Osteoblast (primary cell): ENCODE measurements around the gene SBF1. TPM values are rescaled to one million over a fixed set of nuclear protein-coding genes. Genes with fewer than 3 reads are reported as not detected.
"Not testable (repeated sequence)": the region's sequence is repeated elsewhere in the genome, so short reads cannot be mapped to it uniquely, and the experiment has no call there.

Experiments
- DNase-seq: peaks from one replicate; pipeline ENCODE4 v3.0.0; 2011; ENCODE audit warnings: low spot score, mixed read lengths; ENCODE audit not compliant: insufficient read length; ENCODE audit errors: missing footprints
- H2AFZ ChIP-seq: 2 replicates; pipeline ENCODE4 v1.6.0; 2011; ENCODE audit warnings: mild to moderate bottlenecking, low read length
- H3K27ac ChIP-seq: 2 replicates; pipeline ENCODE4 v1.5.1; 2011; ENCODE audit warnings: mild to moderate bottlenecking, low read depth, low read length, moderate library complexity
- H3K27me3 ChIP-seq: 2 replicates; pipeline ENCODE4 v1.6.0; 2012; ENCODE audit warnings: mild to moderate bottlenecking, control low read depth, inconsistent platforms, low read length, moderate library complexity; ENCODE audit not compliant: insufficient read depth
- H3K36me3 ChIP-seq: 2 replicates; pipeline ENCODE4 v1.5.1; 2011; ENCODE audit warnings: mild to moderate bottlenecking, low read length, control low read depth, moderate library complexity; ENCODE audit not compliant: insufficient read depth
- H3K4me1 ChIP-seq: 2 replicates; pipeline ENCODE4 v1.5.1; 2011; ENCODE audit warnings: mild to moderate bottlenecking, low read length, control low read depth, moderate library complexity; ENCODE audit not compliant: insufficient read depth
- H3K4me2 ChIP-seq: 2 replicates; pipeline ENCODE4 v1.6.0; 2011; ENCODE audit warnings: mild to moderate bottlenecking, low read length; ENCODE audit not compliant: insufficient read depth
- H3K4me3 ChIP-seq: fragments of 200-600 bp; sonication (generic); 3 replicates; pipeline ENCODE4 v1.5.1; 2012; ENCODE audit warnings: mild to moderate bottlenecking, low read length, inconsistent platforms; ENCODE audit not compliant: insufficient read depth
- H3K79me2 ChIP-seq: 2 replicates; pipeline ENCODE4 v1.6.0; 2012; ENCODE audit warnings: mild to moderate bottlenecking, low read length, control low read depth, inconsistent platforms; ENCODE audit not compliant: insufficient read depth
- H3K9me3 ChIP-seq: 2 replicates; pipeline ENCODE4 v1.5.1; 2011; ENCODE audit warnings: low read depth, low read length, control low read depth
- H4K20me1 ChIP-seq: 2 replicates; pipeline ENCODE4 v1.6.0; 2012; ENCODE audit warnings: mild to moderate bottlenecking, low read length, control low read depth; ENCODE audit not compliant: insufficient read depth
- total RNA-seq: library from RNA; depleted of rRNA; stranded (reverse); fragments of >200 nt; gene quantifications from 2 replicates; pipeline ENCODE4 v1.2.3, GENCODE V29; 2012
- TF ChIP-seq, protein P1 (sequence below): IDR thresholded peaks from 2 replicates; pipeline ENCODE4 v1.5.1; 2011; ENCODE audit warnings: mild to moderate bottlenecking, low read depth, low read length, moderate library complexity; ENCODE audit errors: extremely low read depth

SBF1 gene
- total RNA-seq, 1 donor, result 93.0 TPM

DNA sequence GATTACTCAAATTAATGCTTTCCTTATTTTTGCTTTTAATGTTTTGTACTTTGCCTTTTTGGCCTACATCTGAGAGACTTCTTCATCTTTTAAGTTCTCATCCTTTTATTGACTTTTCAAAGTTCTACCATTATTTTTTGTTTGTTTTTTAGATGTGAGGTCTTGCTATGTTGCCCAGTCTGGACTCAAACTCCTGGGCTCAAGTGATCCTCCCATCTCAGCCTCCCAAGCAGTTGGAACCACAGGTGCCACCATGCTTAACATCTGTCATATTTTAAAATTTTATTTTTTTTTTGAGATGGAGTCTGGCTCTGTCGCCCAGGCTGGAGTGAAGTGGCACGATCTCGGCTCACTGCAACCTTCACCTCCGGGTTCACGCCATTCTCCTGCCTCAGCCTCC is 73.9 kb downstream of the SBF1 start:
- Histone ChIP-seq H4K20me1 (peaks cover 21% of the 10 kb centered on the region), H3K9me3 (no peaks in the 10 kb centered on the region), H3K36me3 (peaks cover 18% of the 10 kb centered on the region), H3K27me3 (no peaks in the 10 kb centered on the region), H3K79me2 (peaks cover 36% of the 10 kb centered on the region), H2AFZ (no peak overlapping the region), H3K4me1 (no peaks in the 10 kb centered on the region), H3K4me2 (no peak overlapping the region), H3K4me3 (no peak overlapping the region), H3K27ac (no peak overlapping the region)
- TF ChIP-seq, protein P1, sequence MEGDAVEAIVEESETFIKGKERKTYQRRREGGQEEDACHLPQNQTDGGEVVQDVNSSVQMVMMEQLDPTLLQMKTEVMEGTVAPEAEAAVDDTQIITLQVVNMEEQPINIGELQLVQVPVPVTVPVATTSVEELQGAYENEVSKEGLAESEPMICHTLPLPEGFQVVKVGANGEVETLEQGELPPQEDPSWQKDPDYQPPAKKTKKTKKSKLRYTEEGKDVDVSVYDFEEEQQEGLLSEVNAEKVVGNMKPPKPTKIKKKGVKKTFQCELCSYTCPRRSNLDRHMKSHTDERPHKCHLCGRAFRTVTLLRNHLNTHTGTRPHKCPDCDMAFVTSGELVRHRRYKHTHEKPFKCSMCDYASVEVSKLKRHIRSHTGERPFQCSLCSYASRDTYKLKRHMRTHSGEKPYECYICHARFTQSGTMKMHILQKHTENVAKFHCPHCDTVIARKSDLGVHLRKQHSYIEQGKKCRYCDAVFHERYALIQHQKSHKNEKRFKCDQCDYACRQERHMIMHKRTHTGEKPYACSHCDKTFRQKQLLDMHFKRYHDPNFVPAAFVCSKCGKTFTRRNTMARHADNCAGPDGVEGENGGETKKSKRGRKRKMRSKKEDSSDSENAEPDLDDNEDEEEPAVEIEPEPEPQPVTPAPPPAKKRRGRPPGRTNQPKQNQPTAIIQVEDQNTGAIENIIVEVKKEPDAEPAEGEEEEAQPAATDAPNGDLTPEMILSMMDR, result no peak
- DNase-seq, result no peak

DNA sequence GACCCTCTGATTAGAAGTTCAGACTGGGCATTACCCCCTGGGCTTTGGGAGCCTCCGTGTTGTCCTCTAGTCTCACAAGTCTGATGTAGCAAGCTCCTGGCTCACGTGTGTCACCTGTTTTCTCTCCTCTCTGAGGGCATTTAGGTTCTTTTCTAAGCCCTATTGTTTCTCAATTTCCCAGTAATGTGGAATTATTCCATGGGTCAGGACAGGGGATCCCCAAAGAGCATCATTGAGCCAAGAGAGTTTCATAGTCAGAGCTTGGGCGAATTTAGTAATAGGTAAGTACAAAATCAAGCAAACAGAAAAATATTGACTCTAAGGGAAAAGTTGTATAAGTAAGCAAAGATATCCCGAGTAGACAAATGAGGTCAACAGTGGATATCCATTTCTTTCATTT is 74.4 kb downstream of the SBF1 start:
- Histone ChIP-seq H3K4me3 (no peak overlapping the region), H3K79me2 (peaks cover 36% of the 10 kb centered on the region), H4K20me1 (peaks cover 23% of the 10 kb centered on the region), H3K9me3 (no peaks in the 10 kb centered on the region), H3K36me3 (peaks cover 20% of the 10 kb centered on the region), H3K4me2 (no peak overlapping the region), H2AFZ (no peak overlapping the region), H3K27ac (no peak overlapping the region), H3K27me3 (no peaks in the 10 kb centered on the region), H3K4me1 (no peaks in the 10 kb centered on the region)
- peak; percentile 47 for DNase-seq
- TF ChIP-seq, protein P1, result no peak

DNA sequence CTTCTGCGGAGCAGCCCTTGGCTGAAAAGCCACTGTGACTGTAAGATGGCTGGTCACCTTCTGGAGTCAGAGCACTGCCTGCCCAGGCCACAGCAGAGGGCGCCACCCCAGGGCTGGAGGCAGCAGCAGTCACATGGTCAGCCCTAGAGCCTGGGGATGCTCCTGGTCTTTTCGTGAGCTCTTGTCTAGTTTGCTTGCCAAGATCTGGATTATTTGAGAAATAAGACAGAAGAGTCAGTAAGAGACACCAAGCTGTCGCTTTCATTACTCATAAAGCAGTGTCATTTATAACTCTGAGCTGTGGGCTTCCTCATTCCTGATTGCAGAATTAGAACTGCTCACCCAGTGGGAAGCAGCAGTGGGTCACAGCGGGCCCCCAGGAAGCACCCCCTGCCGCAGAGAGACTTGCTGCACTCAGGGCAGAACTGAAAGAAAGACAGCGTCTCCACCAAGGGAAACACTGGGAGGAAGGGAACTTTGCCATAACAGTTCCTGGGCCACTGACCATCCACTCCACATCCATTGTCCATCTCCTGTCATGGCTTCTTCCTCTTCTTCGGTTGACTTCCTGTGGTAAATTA is 75.0 kb downstream of the SBF1 start:
- DNase-seq, result peak; percentile 58
- Histone ChIP-seq H3K4me2 (no peak overlapping the region), H3K36me3 (peaks cover 26% of the 10 kb centered on the region), H2AFZ (no peak overlapping the region), H3K27ac (no peak overlapping the region), H3K9me3 (no peaks in the 10 kb centered on the region), H3K79me2 (peaks cover 38% of the 10 kb centered on the region), H3K27me3 (no peaks in the 10 kb centered on the region), H4K20me1 (peaks cover 26% of the 10 kb centered on the region), H3K4me1 (no peaks in the 10 kb centered on the region), H3K4me3 (no peak overlapping the region)
- TF ChIP-seq, protein P1, result peak; percentile 45

DNA sequence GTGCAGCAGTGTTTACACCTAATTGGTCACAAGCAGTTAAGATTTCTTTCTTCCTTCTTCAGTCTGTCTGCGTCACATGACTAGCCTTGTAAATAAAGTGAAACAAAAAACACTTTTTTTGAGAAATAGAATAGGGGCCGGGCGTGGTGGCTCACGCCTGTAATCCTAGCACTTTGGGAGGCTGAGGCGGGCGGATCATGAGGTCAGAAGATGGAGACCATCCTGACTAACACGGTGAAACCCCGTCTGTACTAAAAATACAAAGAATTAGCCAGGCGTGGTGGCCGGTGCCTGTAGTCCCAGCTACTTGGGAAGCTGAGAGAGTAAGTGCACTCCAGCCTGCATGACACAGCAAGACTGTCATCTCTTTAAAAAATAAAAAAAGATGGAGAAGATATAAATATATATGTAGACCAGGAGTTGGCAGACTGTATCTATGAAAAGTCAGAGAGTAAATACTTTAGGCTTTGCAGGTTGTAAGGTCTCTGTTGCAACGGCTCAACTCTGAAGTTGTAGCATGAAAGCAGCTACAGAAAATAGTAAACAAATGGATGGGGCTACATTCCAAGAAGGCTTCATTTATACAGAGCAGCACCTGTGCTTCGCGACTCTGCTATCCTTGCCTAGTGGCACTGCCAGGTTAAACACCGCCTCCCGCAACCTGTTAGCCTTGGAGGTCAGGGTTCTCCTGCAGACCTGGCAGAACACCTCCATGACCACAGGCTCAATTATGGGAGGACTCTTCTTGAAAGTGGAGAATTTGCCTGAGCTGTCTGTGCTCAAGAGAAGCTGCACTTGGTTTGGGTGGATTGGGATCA is 75.8 kb downstream of the SBF1 start:
- H3K36me3 ChIP-seq, result peaks cover 29% of the 10 kb centered on the region

DNA sequence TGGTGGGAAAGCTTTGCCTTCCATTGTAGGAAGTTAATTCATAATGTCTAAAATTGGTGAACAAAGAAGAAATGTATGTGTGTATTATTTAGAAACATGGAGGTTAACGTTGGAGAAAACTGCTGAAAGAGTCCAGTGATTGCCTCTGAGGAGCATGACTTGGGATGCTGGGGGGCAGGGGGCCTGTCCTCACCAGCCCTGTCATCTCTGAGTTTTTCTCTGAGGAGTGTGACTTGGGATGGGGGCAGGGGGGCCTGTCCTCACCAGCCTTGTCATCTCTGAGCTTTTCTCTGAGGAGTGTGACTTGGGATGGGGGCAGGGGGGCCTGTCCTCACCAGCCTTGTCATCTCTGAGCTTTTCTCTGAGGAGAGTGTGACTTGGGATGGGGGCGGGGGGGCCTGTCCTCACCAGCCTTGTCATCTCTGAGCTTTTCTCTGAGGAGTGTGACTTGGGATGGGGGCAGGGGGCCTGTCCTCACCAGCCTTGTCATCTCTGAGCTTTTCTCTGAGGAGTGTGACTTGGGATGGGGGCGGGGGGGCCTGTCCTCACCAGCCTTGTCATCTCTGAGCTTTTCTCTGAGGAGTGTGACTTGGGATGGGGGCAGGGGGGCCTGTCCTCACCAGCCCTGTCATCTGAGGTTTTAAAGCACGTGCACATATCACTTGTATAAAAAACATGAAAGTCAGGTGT is 77.3 kb downstream of the SBF1 start:
- not testable (repeated sequence) for H2AFZ ChIP-seq, H3K27me3 ChIP-seq, H3K9me3 ChIP-seq, H3K4me2 ChIP-seq, H3K4me1 ChIP-seq, DNase-seq, H3K27ac ChIP-seq, H3K4me3 ChIP-seq
- H3K36me3 ChIP-seq, result peaks cover 34% of the 10 kb centered on the region
- H4K20me1 ChIP-seq, result peaks cover 32% of the 10 kb centered on the region
- peaks cover 38% of the 10 kb centered on the region for H3K79me2 ChIP-seq

More for the DNA sequence above, 75.8 kb downstream of the SBF1 start:
- Histone ChIP-seq H3K27me3 (no peaks in the 10 kb centered on the region), H3K9me3 (no peaks in the 10 kb centered on the region), H2AFZ (no peak overlapping the region), H3K4me3 (no peak overlapping the region), H3K27ac (no peak overlapping the region), H3K4me2 (no peak overlapping the region), H3K79me2 (peaks cover 35% of the 10 kb centered on the region), H3K4me1 (no peaks in the 10 kb centered on the region), H4K20me1 (peaks cover 23% of the 10 kb centered on the region)
- DNase-seq, result peak; percentile 42
- TF ChIP-seq, protein P1, result no peak
